SK-N-SH (cell line): Measurements from ENCODE around the gene IP6K1. TPM values are rescaled to one million over a fixed set of nuclear protein-coding genes. Genes with fewer than 3 reads are reported as not detected.

Experiments used
- CTCF ChIA-PET: fragments of 300-600, 350-600 bp; formaldehyde crosslinking; extraction: SDS; loops from one replicate; lab custom pipeline; 2021; lab: Yijun Ruan, JAX
- POLR2A ChIA-PET: fragments of 350-600 bp; sonication (Branson Sonifier 250); formaldehyde crosslinking; extraction: SDS; loops from one replicate; lab custom pipeline; 2020; ENCODE audit warnings: antibody characterized with exemption, inconsistent platforms; lab: Yijun Ruan, JAX
- DNase-seq: peaks from one replicate; pipeline ENCODE4 v3.0.0; 2012
- H2AFZ ChIP-seq: fragments of 200-600 bp; sonication (generic); 2 replicates; pipeline ENCODE4 v1.8.1; 2016; ENCODE audit warnings: antibody characterized with exemption, mild to moderate bottlenecking, low read depth
- H3F3A ChIP-seq: fragments of 200-600 bp; sonication (generic); replicated peaks from 2 replicates; pipeline ENCODE3; 2016; ENCODE audit warnings: antibody characterized with exemption, mild to moderate bottlenecking; ENCODE audit not compliant: insufficient read depth
- H3K27ac ChIP-seq, 2 experiments: fragments of 200-500 bp in 1 of 2; fragments of 200-600 bp in 1 of 2; sonication (Bioruptor generic) in 1 of 2; sonication (generic), shearing (Covaris generic) in 1 of 2; 2 replicates each; pipeline versions ENCODE4 v1.5.1 to v1.6.1; 2014 to 2016; ENCODE audit warnings: low read depth in 2 of 2, inconsistent platforms in 1 of 2, low read length in 1 of 2, mild to moderate bottlenecking in 1 of 2, mixed read lengths in 1 of 2
- H3K27me3 ChIP-seq: fragments of 200-600 bp; sonication (generic), shearing (Covaris generic); 2 replicates; pipeline ENCODE4 v1.6.1; 2016; ENCODE audit warnings: mixed run types; ENCODE audit not compliant: insufficient read depth
- H3K36me3 ChIP-seq, 2 experiments: fragments of 200-500 bp in 1 of 2; fragments of 200-600 bp in 1 of 2; sonication (Bioruptor generic) in 1 of 2; sonication (generic) in 1 of 2; replicated peaks in 1 of 2; 2 replicates each; pipeline versions ENCODE3 to v1.5.1; 2014 to 2016; ENCODE audit warnings: low read length in 1 of 2, mild to moderate bottlenecking in 1 of 2; ENCODE audit not compliant: insufficient read depth in 2 of 2, control insufficient read depth in 1 of 2
- H3K4me1 ChIP-seq, 2 experiments: fragments of 200-500 bp in 1 of 2; fragments of 200-600 bp in 1 of 2; sonication (Bioruptor generic) in 1 of 2; sonication (generic), shearing (Covaris generic) in 1 of 2; 2 replicates each; pipeline versions ENCODE4 v1.5.1 to v1.6.1; 2014 to 2016; ENCODE audit warnings: low read depth in 1 of 2, low read length in 1 of 2, mixed run types in 1 of 2; ENCODE audit not compliant: insufficient read depth in 2 of 2, control insufficient read depth in 1 of 2
- H3K4me2 ChIP-seq: fragments of 200-600 bp; sonication (generic), shearing (Covaris generic); 2 replicates; pipeline ENCODE4 v1.6.1; 2017; ENCODE audit warnings: mixed run types
- H3K4me3 ChIP-seq, 2 experiments: fragments of 200-500 bp in 1 of 2; fragments of 200-600 bp in 1 of 2; sonication (Bioruptor generic) in 1 of 2; sonication (generic), shearing (Covaris generic) in 1 of 2; 2 replicates each; pipeline versions ENCODE4 v1.5.1 to v1.8.1; 2014 to 2016; ENCODE audit warnings: low read depth in 2 of 2, inconsistent platforms in 1 of 2, low read length in 1 of 2, mild to moderate bottlenecking in 1 of 2, mixed read lengths in 1 of 2, moderate library complexity in 1 of 2
- H3K79me2 ChIP-seq: fragments of 200-600 bp; sonication (generic); 2 replicates; pipeline ENCODE4 v1.8.1; 2017; ENCODE audit warnings: mild to moderate bottlenecking; ENCODE audit not compliant: insufficient read depth
- H3K9ac ChIP-seq: fragments of 200-600 bp; sonication (generic); 2 replicates; pipeline ENCODE4 v1.6.1; 2017; ENCODE audit warnings: mixed run types
- H3K9me2 ChIP-seq: fragments of 200-600 bp; sonication (generic); 2 replicates; pipeline ENCODE4 v1.6.1; 2017; ENCODE audit warnings: mixed run types
- H3K9me3 ChIP-seq: fragments of 200-600 bp; sonication (generic); 2 replicates; pipeline ENCODE4 v1.6.1; 2017; ENCODE audit warnings: mixed run types, mild to moderate bottlenecking, moderate library complexity
- H4K20me1 ChIP-seq: fragments of 200-600 bp; sonication (generic); 2 replicates; pipeline ENCODE4 v1.6.1; 2017; ENCODE audit warnings: mild to moderate bottlenecking, mixed run types; ENCODE audit not compliant: insufficient read depth
- CHD2 ChIP-seq: fragments of 150-350 bp; IDR thresholded peaks from 2 replicates; pipeline ENCODE4 v1.6.1; 2018; ENCODE audit warnings: low read length; ENCODE audit not compliant: partially characterized antibody
- EZH2phosphoT487 ChIP-seq: fragments of 200-600 bp; sonication (generic); IDR thresholded peaks from 2 replicates; pipeline ENCODE4 v1.6.1; 2017; ENCODE audit warnings: low read depth, mixed run types, mild to moderate bottlenecking, antibody characterized with exemption, moderate library complexity, borderline replicate concordance
- GABPA ChIP-seq: IDR thresholded peaks from 2 replicates; pipeline ENCODE4 v1.4.0; 2012; ENCODE audit warnings: low read depth, mild to moderate bottlenecking
- MXI1 ChIP-seq: IDR thresholded peaks from 2 replicates; pipeline ENCODE4 v1.6.1; 2012; ENCODE audit warnings: mild to moderate bottlenecking, low read depth, low read length, improper control_type of control experiment
- NRF1 ChIP-seq: IDR thresholded peaks from 2 replicates; pipeline ENCODE4 v1.6.1; 2012; ENCODE audit warnings: low read depth, mild to moderate bottlenecking, low read length
- POLR2AphosphoS5 ChIP-seq: IDR thresholded peaks from 2 replicates; pipeline ENCODE4 v1.6.1; 2012; ENCODE audit warnings: low read depth, low read length
- RAD21 ChIP-seq: IDR thresholded peaks from 2 replicates; pipeline ENCODE4 v1.6.1; 2012; ENCODE audit warnings: mild to moderate bottlenecking, low read length
- RCOR1 ChIP-seq: fragments of 150-350 bp; IDR thresholded peaks from 2 replicates; pipeline ENCODE4 v1.6.1; 2017; ENCODE audit warnings: antibody characterized with exemption, low read length
- RXRA ChIP-seq: IDR thresholded peaks from 2 replicates; pipeline ENCODE4 v1.4.0; 2012; ENCODE audit warnings: low read depth, mild to moderate bottlenecking, borderline replicate concordance
- SIN3A ChIP-seq: IDR thresholded peaks from 2 replicates; pipeline ENCODE4 v1.6.1; 2012; ENCODE audit warnings: low read depth, mild to moderate bottlenecking, low read length, moderate library complexity, borderline replicate concordance
- TAF1 ChIP-seq: IDR thresholded peaks from 2 replicates; pipeline ENCODE4 v1.6.1; 2012; ENCODE audit warnings: low read depth, mild to moderate bottlenecking, low read length, moderate library complexity, borderline replicate concordance
- TEAD4 ChIP-seq: IDR thresholded peaks from 2 replicates; pipeline ENCODE4 v1.4.0; 2012; ENCODE audit warnings: mild to moderate bottlenecking, borderline replicate concordance; ENCODE audit not compliant: insufficient read depth
- YY1 ChIP-seq: IDR thresholded peaks from 2 replicates; pipeline ENCODE4 v1.4.0; 2012; ENCODE audit warnings: low read depth, mild to moderate bottlenecking
- WGBS: methylation state at CpG from one replicate; pipeline ENCODE4 v1.1.6; 2017; ENCODE audit warnings: low lambda C conversion rate; 5-methylcytosine and 5-hydroxymethylcytosine counted together
- polyA plus RNA-seq, 3 experiments: library from polyadenylated mRNA; depleted of rRNA; stranded (reverse); fragments of >200 nt; gene quantifications; 2 replicates each; pipeline ENCODE4 v1.2.3, GENCODE V29; 2012
- TF ChIP-seq, protein P1 (sequence below): IDR thresholded peaks from 2 replicates; pipeline ENCODE4 v1.4.0; 2012; ENCODE audit warnings: low read depth, borderline replicate concordance
- TF ChIP-seq, protein P2 (sequence below): fragments of 150-350 bp; IDR thresholded peaks from 2 replicates; pipeline ENCODE4 v1.6.1; 2016; ENCODE audit warnings: mild to moderate bottlenecking, low read depth, low read length

IP6K1 gene
- polyA plus RNA-seq, 1 of the 3 experiments (the other 2 are of a cell fraction), result 23.3 TPM

DNA sequence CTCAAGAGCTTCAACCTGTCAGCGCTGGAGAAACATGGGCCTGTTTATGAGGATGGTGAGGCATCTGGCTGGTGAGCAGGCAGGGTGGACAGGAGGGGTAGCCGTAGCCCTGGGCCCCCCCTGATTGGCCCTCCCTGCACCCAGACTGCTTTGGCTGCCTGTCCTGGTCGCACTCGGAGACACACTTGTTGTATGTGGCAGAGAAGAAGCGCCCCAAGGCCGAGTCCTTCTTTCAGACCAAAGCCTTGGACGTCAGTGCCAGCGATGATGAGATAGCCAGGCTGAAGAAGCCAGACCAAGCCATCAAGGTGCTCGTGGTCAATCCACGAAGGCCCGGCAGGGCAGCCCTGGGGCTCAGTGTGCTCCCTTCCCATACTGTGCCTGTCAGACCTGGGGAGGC lies 110.4 kb downstream of the IP6K1 start:
- CTCF ChIA-PET, result interaction anchor here (6.6 kb wide), 1 partner anchor 136 kb away, joined by 53 read pairs; no protein-coding TSS in a partner anchor
- Histone ChIP-seq H3K79me2 (peaks cover 24% of the 10 kb centered on the region), H3K9me3 (no peaks in the 10 kb centered on the region), H3K9ac (no peak overlapping the region), H3K4me3 (no peak overlapping the region), H3K27me3 (no peaks in the 10 kb centered on the region), H3F3A (peaks cover 5% of the 10 kb centered on the region), H3K4me1 (peaks cover 7 to 19% of the 10 kb centered on the region in 2 experiments; a peak in 1 of 4 replicates), H3K4me2 (peak overlapping the region; percentile 96; the same call in 1 of the 2 replicates)
- WGBS, result 96% methylated on average over 5 of the region's 11 CpGs
- TF ChIP-seq EZH2phosphoT487 (no peak), GABPA (no peak), RXRA (no peak), MXI1 (no peak), CHD2 (no peak), YY1 (no peak), POLR2AphosphoS5 (no peak), TEAD4 (no peak), NRF1 (no peak), RAD21 (no peak), RCOR1 (no peak), TAF1 (no peak), SIN3A (no peak)
- TF ChIP-seq, protein P1, sequence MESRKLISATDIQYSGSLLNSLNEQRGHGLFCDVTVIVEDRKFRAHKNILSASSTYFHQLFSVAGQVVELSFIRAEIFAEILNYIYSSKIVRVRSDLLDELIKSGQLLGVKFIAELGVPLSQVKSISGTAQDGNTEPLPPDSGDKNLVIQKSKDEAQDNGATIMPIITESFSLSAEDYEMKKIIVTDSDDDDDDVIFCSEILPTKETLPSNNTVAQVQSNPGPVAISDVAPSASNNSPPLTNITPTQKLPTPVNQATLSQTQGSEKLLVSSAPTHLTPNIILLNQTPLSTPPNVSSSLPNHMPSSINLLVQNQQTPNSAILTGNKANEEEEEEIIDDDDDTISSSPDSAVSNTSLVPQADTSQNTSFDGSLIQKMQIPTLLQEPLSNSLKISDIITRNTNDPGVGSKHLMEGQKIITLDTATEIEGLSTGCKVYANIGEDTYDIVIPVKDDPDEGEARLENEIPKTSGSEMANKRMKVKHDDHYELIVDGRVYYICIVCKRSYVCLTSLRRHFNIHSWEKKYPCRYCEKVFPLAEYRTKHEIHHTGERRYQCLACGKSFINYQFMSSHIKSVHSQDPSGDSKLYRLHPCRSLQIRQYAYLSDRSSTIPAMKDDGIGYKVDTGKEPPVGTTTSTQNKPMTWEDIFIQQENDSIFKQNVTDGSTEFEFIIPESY, result no peak
- TF ChIP-seq, protein P2, sequence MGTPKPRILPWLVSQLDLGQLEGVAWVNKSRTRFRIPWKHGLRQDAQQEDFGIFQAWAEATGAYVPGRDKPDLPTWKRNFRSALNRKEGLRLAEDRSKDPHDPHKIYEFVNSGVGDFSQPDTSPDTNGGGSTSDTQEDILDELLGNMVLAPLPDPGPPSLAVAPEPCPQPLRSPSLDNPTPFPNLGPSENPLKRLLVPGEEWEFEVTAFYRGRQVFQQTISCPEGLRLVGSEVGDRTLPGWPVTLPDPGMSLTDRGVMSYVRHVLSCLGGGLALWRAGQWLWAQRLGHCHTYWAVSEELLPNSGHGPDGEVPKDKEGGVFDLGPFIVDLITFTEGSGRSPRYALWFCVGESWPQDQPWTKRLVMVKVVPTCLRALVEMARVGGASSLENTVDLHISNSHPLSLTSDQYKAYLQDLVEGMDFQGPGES, result no peak
- TF ChIP-seq, all 33 proteins: peak for 0
- H3K9me2 ChIP-seq, result no peaks in the 10 kb centered on the region
- no peaks in the 10 kb centered on the region for H4K20me1 ChIP-seq
- no peak overlapping the region for H3K27ac ChIP-seq
- DNase-seq, result no peak
- POLR2A ChIA-PET, result no interaction called here
- H3K36me3 ChIP-seq, result peaks cover 19 to 55% of the 10 kb centered on the region in 2 experiments
- no peak overlapping the region for H2AFZ ChIP-seq
